HFF-Myc (cell line): ENCODE data around the gene HYCC1.
"Not testable (repeated sequence)": the region's sequence is repeated elsewhere in the genome, so short reads cannot be mapped to it uniquely, and the experiment has no call there.

ENCODE experiments used
- DNase-seq: peaks from one replicate; pipeline ENCODE4 v3.0.0-alpha.2; 2011; ENCODE audit warnings: low read depth; ENCODE audit errors: extremely low read depth
- H3K4me3 ChIP-seq: replicated peaks from 2 replicates; pipeline ENCODE4 v1.5.1; 2011; ENCODE audit warnings: low read depth, mild to moderate bottlenecking, control low read depth, low read length
- TF ChIP-seq, protein P1 (sequence below): IDR thresholded peaks from 2 replicates; pipeline ENCODE4 v1.5.1; 2012; ENCODE audit warnings: mild to moderate bottlenecking, low read depth, low read length, control low read depth; ENCODE audit errors: missing control alignments

HYCC1 gene

GRCh38 chr7:22983257-22983855 is 30.6 kb downstream of the HYCC1 start:
- no peak overlapping the region for H3K4me3 ChIP-seq
- TF ChIP-seq, protein P1, sequence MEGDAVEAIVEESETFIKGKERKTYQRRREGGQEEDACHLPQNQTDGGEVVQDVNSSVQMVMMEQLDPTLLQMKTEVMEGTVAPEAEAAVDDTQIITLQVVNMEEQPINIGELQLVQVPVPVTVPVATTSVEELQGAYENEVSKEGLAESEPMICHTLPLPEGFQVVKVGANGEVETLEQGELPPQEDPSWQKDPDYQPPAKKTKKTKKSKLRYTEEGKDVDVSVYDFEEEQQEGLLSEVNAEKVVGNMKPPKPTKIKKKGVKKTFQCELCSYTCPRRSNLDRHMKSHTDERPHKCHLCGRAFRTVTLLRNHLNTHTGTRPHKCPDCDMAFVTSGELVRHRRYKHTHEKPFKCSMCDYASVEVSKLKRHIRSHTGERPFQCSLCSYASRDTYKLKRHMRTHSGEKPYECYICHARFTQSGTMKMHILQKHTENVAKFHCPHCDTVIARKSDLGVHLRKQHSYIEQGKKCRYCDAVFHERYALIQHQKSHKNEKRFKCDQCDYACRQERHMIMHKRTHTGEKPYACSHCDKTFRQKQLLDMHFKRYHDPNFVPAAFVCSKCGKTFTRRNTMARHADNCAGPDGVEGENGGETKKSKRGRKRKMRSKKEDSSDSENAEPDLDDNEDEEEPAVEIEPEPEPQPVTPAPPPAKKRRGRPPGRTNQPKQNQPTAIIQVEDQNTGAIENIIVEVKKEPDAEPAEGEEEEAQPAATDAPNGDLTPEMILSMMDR: no peak
- DNase-seq: no peak

DNA sequence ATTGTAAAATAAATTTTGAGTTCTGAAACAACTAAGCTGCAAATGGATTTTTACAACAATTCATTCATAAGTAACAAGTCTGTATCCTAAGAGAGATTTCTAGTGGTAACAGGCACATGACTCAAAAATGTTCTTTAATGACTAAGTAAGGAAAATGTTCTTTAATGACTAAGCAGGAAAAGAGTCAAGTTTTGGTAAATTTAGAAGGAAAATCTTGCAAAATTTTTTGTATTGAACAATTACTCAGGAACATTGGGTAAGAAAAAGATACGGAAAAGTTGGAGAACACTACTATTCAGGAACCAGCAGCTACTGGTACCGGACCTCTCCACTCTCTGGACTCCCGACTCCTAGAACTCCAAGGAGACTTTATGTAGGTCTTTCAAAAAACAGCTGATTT is 33.5 kb downstream of the HYCC1 start:
- H3K4me3 ChIP-seq: no peak overlapping the region
- TF ChIP-seq, protein P1: no peak
- DNase-seq: peak; percentile 15

- DNase-seq: no peak
- H3K4me3 ChIP-seq: no peak overlapping the region
- TF ChIP-seq, protein P1: no peak
Observed at GRCh38 chr7:22979861-22980260, 34.1 kb downstream of the HYCC1 start.

DNA sequence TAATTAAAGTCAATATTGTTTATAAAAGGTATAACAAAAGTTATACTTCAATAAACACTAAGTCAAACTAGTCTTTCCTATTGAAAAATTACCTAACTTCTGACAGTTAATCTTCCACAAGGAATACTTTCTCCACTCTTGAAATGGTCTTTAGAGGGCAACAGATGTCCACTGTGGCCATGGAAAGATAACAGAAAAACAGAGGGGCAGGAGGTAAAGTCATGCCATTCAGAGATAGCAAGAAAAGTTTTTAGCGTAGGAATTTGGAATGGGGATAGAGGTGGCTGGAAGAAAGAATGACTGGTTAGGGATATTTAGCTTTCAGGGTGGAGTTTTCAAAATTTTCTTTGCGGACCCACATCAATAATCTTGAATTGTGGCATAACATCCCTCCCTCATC is 34.7 kb downstream of the HYCC1 start:
- TF ChIP-seq, protein P1: no peak
- no peak for DNase-seq
- no peak overlapping the region for H3K4me3 ChIP-seq

DNA sequence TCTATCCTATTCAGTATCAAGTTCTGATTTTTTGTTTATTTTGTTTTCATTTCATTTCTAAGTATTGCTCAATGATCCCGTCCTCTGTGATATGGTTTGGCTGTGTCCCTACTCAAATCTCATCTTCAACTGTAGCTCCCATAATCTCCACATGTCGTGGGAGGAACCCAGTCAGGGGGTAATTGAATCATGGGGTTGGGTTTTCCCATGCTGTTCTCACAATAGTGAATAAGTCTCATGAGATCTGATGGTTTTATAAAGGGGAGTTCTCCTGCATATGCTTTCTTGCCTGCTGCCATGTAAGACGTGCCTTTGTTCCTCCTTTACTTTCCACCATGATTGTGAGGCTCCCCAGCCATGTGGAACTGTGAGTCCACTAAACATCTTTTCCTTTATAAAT is 39.3 kb downstream of the HYCC1 start:
- not testable (repeated sequence) for DNase-seq, H3K4me3 ChIP-seq

DNA sequence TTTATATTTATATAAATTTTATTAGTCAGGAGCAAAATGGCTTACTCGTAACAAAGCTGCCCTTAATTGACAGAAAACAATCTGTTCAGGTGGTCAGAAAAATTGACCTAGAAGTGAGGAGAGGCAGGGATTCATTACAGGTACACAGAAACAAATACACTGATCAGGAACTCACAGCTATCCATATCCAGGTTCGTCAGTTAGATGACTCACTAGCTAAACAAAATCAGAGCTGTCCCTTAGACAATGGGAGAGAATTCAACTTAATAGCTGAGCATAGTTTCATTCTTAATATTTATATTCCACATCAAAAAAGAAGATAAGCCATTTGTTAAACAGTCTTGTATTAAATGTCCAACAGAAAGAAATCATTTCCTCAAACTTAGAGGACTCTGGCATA is 41.7 kb downstream of the HYCC1 start:
- no peak overlapping the region for H3K4me3 ChIP-seq
- TF ChIP-seq, protein P1: no peak
- DNase-seq: no peak

DNA sequence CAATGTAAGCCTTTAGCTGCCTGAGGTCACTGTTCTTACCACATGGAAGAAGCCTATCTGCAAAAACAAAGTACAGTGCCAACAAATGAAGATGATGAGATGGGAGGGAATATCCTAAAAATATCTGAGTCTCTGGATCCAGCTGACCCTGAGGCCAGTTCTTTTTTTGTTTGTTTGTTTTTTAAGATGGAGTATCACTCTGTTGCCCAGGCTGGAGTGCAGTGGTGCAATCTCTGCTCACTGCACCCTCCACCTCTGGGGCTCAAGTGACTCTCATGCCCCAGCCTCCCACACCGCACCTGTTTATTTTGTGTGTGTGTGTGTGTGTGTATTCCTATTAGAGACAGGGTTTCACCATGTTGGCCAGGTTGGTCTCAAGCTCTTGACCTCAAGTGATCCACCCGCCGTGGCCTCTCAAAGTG is 44.9 kb downstream of the HYCC1 start:
- no peak for DNase-seq
- no peak overlapping the region for H3K4me3 ChIP-seq
- TF ChIP-seq, protein P1: no peak
